ENCODE data around the gene ARIH2.

GRCh38 chr3:48919215-48920138, 835 bp downstream of the ARIH2 start:
- TF ChIP-seq GATA2 (IDR thresholded peaks at IDR 0.05; ENCODE audit: low read depth, low read length), result no peak
- TF ChIP-seq GATA3 (IDR thresholded peaks at IDR 0.05; ENCODE audit: low read depth, low read length), result no peak
